Measurements from ENCODE around the gene CATSPER1. TPM values are rescaled to one million over a fixed set of nuclear protein-coding genes. Genes with fewer than 3 reads are reported as not detected.

CATSPER1 gene
- total RNA-seq, 1 donor from 2014 or later: not detected

- Mint-ChIP-seq H3K27ac (no peak overlapping the region), H3K4me3 (no peak overlapping the region), H3K36me3 (peaks cover 43% of the 10 kb centered on the region), H3K9me3 (no peaks in the 10 kb centered on the region), H3K27me3 (ENCODE audit: insufficient read depth, low read depth) (peaks cover 4% of the 10 kb centered on the region), H3K4me1 (peaks cover 25% of the 10 kb centered on the region)
- no peaks in the 10 kb centered on the region for H3K36me3 ChIP-seq
- DNase-seq (ENCODE audit: low spot score): no peak
- H3K27me3 ChIP-seq: no peaks in the 10 kb centered on the region
- peaks cover 14% of the 10 kb centered on the region for H4K20me1 ChIP-seq (ENCODE audit: low read depth)
- H3F3A ChIP-seq (ENCODE audit: low read depth): no peaks in the 10 kb centered on the region
- H3K4me2 ChIP-seq: no peak overlapping the region
- no peak overlapping the region for H3K27ac ChIP-seq
- H3K4me3 ChIP-seq: no peak overlapping the region
- TF ChIP-seq, protein P1, sequence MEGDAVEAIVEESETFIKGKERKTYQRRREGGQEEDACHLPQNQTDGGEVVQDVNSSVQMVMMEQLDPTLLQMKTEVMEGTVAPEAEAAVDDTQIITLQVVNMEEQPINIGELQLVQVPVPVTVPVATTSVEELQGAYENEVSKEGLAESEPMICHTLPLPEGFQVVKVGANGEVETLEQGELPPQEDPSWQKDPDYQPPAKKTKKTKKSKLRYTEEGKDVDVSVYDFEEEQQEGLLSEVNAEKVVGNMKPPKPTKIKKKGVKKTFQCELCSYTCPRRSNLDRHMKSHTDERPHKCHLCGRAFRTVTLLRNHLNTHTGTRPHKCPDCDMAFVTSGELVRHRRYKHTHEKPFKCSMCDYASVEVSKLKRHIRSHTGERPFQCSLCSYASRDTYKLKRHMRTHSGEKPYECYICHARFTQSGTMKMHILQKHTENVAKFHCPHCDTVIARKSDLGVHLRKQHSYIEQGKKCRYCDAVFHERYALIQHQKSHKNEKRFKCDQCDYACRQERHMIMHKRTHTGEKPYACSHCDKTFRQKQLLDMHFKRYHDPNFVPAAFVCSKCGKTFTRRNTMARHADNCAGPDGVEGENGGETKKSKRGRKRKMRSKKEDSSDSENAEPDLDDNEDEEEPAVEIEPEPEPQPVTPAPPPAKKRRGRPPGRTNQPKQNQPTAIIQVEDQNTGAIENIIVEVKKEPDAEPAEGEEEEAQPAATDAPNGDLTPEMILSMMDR (IDR thresholded peaks at IDR 0.05): no peak
- no peak for TF ChIP-seq EZH2phosphoT487 (IDR thresholded peaks at IDR 0.05)
- no peak for TF ChIP-seq EZH2 (IDR thresholded peaks at IDR 0.05)
- H3K79me2 ChIP-seq (ENCODE audit: low read depth): peaks cover 22% of the 10 kb centered on the region
- H3K9me3 ChIP-seq (ENCODE audit: low read depth): no peaks in the 10 kb centered on the region
- no peak overlapping the region for H3K9ac ChIP-seq
- peaks cover 7% of the 10 kb centered on the region for H3K4me1 ChIP-seq
- H2AFZ ChIP-seq (replicated peaks): no peak overlapping the region
Measured at GRCh38 chr11:65967329-65967934, 58.8 kb downstream of the CATSPER1 start.

Other genes starting within 250 kb of the CATSPER1 start
- 3.6 and 13.8 TPM in 2 replicates for gene AP5B1, start 245.5 kb downstream of the CATSPER1 start, total RNA-seq (ENCODE audit: low replicate concordance)
- 0.12 TPM in 1 of 2 replicates, not detected in the other for gene OVOL1, start 239.4 kb downstream of the CATSPER1 start, total RNA-seq (ENCODE audit: low replicate concordance)
- gene SNX32, start 192.5 kb downstream of the CATSPER1 start, total RNA-seq (ENCODE audit: low replicate concordance): 1.4 and 3.0 TPM in 2 replicates
- gene CFL1, start 168.3 kb downstream of the CATSPER1 start, total RNA-seq (ENCODE audit: low replicate concordance): 704 and 971 TPM in 2 replicates
- 36.8 and 42.4 TPM in 2 replicates for gene MUS81, start 166.0 kb downstream of the CATSPER1 start, total RNA-seq (ENCODE audit: low replicate concordance)
- gene EFEMP2, start 153.7 kb downstream of the CATSPER1 start, total RNA-seq (ENCODE audit: low replicate concordance): 9.2 and 25.1 TPM in 2 replicates
- not detected in 2 replicates for gene CTSW, start 146.6 kb downstream of the CATSPER1 start, total RNA-seq (ENCODE audit: low replicate concordance)
- 92.1 and 113 TPM in 2 replicates for gene FIBP, start 138.0 kb downstream of the CATSPER1 start, total RNA-seq (ENCODE audit: low replicate concordance)
- gene CCDC85B, start 135.8 kb downstream of the CATSPER1 start, total RNA-seq (ENCODE audit: low replicate concordance): 3.9 and 23.1 TPM in 2 replicates
- not detected in 2 replicates for gene FOSL1, start 126.1 kb downstream of the CATSPER1 start, total RNA-seq (ENCODE audit: low replicate concordance)
- 6.9 and 22.4 TPM in 2 replicates for gene C11orf68, start 107.4 kb downstream of the CATSPER1 start, total RNA-seq (ENCODE audit: low replicate concordance)
- gene DRAP1, start 107.1 kb downstream of the CATSPER1 start, total RNA-seq (ENCODE audit: low replicate concordance): 51.0 and 74.8 TPM in 2 replicates
- 3.0 and 7.3 TPM in 2 replicates for gene TSGA10IP, start 81.0 kb downstream of the CATSPER1 start, total RNA-seq (ENCODE audit: low replicate concordance)
- 8.6 and 39.5 TPM in 2 replicates for gene SART1, start 64.7 kb downstream of the CATSPER1 start, total RNA-seq (ENCODE audit: low replicate concordance)
- gene EIF1AD, start 24.3 kb downstream of the CATSPER1 start, total RNA-seq (ENCODE audit: low replicate concordance): 22.2 and 26.3 TPM in 2 replicates
- gene BANF1, start 24.0 kb downstream of the CATSPER1 start, total RNA-seq (ENCODE audit: low replicate concordance): 39.8 and 80.9 TPM in 2 replicates
- gene CST6, start 14.5 kb downstream of the CATSPER1 start, total RNA-seq (ENCODE audit: low replicate concordance): 0.50 TPM in 1 of 2 replicates, not detected in the other
- gene GAL3ST3, start 22.7 kb upstream of the CATSPER1 start, total RNA-seq (ENCODE audit: low replicate concordance): 8.5 and 35.9 TPM in 2 replicates
- 177 and 198 TPM in 2 replicates for gene SF3B2, start 25.9 kb upstream of the CATSPER1 start, total RNA-seq (ENCODE audit: low replicate concordance)
- gene PACS1, start 43.8 kb upstream of the CATSPER1 start, total RNA-seq (ENCODE audit: low replicate concordance): 13.4 and 15.2 TPM in 2 replicates
- 10.6 and 38.2 TPM in 2 replicates for gene KLC2, start 231.2 kb upstream of the CATSPER1 start, total RNA-seq (ENCODE audit: low replicate concordance)
- gene RAB1B, start 242.2 kb upstream of the CATSPER1 start, total RNA-seq (ENCODE audit: low replicate concordance): 54.0 and 85.5 TPM in 2 replicates

Measured in neural progenitor cell (in vitro differentiated cells).